IPS-20b (cell line): ENCODE results near the gene SLC25A51.
"Not testable (repeated sequence)": the region's sequence is repeated elsewhere in the genome, so short reads cannot be mapped to it uniquely, and the experiment has no call there.

Experiments used
- H3K27ac ChIP-seq: one replicate; pipeline ENCODE4 v1.5.1; 2013; ENCODE audit warnings: low read length
- H3K27me3 ChIP-seq: 2 replicates; pipeline ENCODE4 v1.6.1; 2013; ENCODE audit warnings: mild to moderate bottlenecking, low read length, inconsistent platforms; ENCODE audit not compliant: insufficient read depth
- H3K36me3 ChIP-seq: 2 replicates; pipeline ENCODE4 v1.6.1; 2013; ENCODE audit warnings: low read depth, mild to moderate bottlenecking, inconsistent platforms, low read length, moderate library complexity; ENCODE audit not compliant: insufficient read depth
- H3K4me1 ChIP-seq: 2 replicates; pipeline ENCODE4 v1.6.1; 2013; ENCODE audit warnings: mild to moderate bottlenecking, control low read depth, inconsistent platforms, low read length, moderate library complexity; ENCODE audit not compliant: insufficient read depth
- H3K4me3 ChIP-seq: 2 replicates; pipeline ENCODE4 v1.5.1; 2013; ENCODE audit warnings: mild to moderate bottlenecking, low read length, inconsistent platforms
- H3K9ac ChIP-seq: 2 replicates; pipeline ENCODE4 v1.6.1; 2013; ENCODE audit warnings: low read depth, mild to moderate bottlenecking, inconsistent platforms, low read length, moderate library complexity
- H3K9me3 ChIP-seq: 2 replicates; pipeline ENCODE4 v1.6.1; 2013; ENCODE audit warnings: mild to moderate bottlenecking, low read depth, low read length, inconsistent platforms; ENCODE audit not compliant: insufficient read depth

SLC25A51 gene

DNA sequence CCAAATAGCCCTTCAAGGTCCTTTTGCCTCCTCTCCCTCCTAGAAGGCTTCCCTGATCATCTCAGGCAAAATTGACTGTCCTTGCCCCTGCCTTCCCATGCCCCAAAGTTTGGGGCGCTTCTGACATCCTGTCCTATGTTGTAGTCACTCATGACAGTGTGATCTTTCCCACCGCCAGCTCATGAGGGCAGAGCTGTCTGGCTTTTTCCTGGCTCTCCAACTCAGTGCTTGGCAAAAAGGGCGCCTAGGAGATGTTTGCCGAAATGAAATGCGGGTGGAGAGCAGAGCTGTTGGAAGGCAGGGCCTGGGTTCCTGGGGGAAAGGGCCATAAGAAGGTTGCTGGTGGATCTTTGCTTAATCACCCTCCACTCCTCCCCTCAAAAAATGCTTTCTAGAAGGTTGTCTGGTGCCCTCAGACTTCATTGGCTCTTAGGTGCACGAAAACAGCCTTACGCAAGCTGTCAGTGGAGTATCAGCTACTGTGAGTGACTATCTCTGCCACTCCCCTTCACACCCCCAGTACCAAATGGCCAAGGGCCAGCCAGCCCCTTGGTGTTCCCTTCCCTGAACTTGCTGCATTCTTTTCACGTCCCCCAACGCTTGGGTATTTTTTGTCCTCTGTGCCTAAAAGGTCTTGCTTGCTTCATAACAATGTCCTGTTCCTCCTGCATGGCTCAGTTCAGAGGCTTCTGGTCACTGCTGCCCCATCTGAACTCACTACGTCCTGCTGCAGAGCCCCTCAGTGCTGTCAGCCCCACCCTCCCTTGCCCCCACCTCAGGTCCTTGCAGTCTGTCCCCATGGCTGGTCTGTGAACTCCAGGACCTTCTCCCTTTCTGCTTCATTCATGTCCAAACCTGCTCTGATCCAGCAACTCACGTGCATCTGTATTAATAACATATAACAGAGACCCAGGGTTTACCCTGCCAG lies 2.6 kb upstream of the SLC25A51 start:
- no peak overlapping the region for H3K4me3 ChIP-seq
- H3K36me3 ChIP-seq, result no peaks in the 10 kb centered on the region
- peaks cover 10% of the 10 kb centered on the region; the same call in 1 of the 2 replicates for H3K27me3 ChIP-seq
- no peaks in the 10 kb centered on the region for H3K9me3 ChIP-seq
- no peak overlapping the region for H3K27ac ChIP-seq
- peaks cover 6% of the 10 kb centered on the region for H3K4me1 ChIP-seq
- no peak overlapping the region for H3K9ac ChIP-seq

DNA sequence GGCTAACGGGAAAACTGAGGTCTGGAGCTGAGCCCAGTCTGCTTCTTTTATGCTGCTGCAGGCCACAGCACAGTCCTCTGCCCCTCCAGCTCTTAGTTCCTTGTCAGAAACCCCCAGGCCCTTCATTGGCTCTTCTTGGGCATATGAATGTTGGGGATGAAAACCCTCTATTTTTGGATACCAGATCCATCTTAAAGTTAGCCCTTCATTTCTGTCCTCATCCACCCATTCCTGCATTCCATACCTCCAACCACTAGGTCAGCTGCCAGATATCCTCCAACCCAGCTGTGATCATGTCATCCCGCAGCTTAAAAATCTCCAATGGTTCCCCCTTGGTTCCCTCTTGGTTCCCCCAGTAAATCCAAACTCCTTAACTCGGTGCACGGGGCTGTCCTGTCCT lies 1.8 kb upstream of the SLC25A51 start:
- peaks cover 6% of the 10 kb centered on the region for H3K4me1 ChIP-seq
- no peaks in the 10 kb centered on the region for H3K36me3 ChIP-seq
- no peak overlapping the region for H3K9ac ChIP-seq
- H3K4me3 ChIP-seq, result no peak overlapping the region
- peaks cover 10% of the 10 kb centered on the region; the same call in 1 of the 2 replicates for H3K27me3 ChIP-seq
- H3K9me3 ChIP-seq, result no peaks in the 10 kb centered on the region
- no peak overlapping the region for H3K27ac ChIP-seq

DNA sequence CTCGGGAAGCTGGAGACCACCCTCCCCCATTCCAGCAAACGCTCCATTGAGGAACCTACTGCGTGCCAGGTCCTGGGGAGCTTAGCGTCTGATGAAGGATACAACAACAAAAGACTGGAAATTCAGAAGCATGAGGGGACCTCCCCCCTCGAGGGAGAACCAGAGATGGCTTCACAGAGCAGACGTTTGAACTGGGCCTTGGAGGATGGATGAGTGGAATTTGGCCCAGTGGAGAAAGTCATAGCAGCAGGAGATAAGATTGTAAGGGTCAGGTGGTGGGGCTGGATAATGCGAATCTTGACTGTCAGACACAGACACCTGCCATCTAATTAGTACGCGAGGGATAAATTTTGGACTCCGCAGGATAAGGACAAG lies 1.2 kb upstream of the SLC25A51 start:
- Histone ChIP-seq H3K4me3 (peak overlapping the region; percentile 99; the same call in 1 of the 2 replicates), H3K27me3 (peaks cover 10% of the 10 kb centered on the region; the same call in 1 of the 2 replicates), H3K27ac (no peak overlapping the region), H3K9ac (no peak overlapping the region), H3K9me3 (no peaks in the 10 kb centered on the region), H3K4me1 (peaks cover 6% of the 10 kb centered on the region), H3K36me3 (no peaks in the 10 kb centered on the region)

DNA sequence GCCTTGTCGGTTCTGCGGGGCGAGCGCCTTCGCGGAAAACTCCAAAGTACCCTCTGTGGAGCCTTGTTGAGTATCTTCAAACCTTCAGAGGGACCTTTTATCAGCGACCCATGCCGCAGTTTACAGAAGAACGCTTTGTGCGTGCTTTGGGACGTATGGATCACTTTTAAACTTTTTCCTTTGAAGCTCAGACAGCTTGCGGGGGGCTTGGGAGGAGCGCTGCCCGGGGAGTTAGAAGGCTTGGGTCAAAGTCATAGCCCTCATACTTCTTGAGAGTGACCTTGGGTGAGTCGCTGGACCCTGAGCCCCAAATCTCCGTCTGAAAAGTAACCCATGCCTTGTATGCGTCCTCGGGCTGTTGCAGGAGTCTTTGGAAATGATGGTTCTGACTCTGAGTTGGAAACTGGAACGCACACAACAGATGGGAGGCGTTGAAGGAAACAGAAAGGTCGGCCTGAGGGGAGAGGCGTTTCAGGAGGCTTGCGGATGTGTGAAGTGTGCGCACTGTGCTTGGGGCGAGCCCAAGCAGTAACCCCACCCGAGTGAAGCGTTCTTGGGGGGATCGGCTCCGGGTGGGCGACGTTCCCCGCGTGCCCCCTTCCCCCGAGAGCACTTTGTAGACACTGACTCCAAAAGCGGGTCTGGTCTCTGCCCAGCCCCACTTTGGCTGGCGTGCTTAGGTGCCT lies 661 bp upstream of the SLC25A51 start:
- Histone ChIP-seq H3K4me1 (peaks cover 6% of the 10 kb centered on the region), H3K9me3 (no peaks in the 10 kb centered on the region), H3K4me3 (peak overlapping the region; percentile 99), H3K27me3 (peaks cover 10% of the 10 kb centered on the region; the same call in 1 of the 2 replicates), H3K9ac (peak overlapping the region; percentile 73), H3K27ac (no peak overlapping the region), H3K36me3 (no peaks in the 10 kb centered on the region)

DNA sequence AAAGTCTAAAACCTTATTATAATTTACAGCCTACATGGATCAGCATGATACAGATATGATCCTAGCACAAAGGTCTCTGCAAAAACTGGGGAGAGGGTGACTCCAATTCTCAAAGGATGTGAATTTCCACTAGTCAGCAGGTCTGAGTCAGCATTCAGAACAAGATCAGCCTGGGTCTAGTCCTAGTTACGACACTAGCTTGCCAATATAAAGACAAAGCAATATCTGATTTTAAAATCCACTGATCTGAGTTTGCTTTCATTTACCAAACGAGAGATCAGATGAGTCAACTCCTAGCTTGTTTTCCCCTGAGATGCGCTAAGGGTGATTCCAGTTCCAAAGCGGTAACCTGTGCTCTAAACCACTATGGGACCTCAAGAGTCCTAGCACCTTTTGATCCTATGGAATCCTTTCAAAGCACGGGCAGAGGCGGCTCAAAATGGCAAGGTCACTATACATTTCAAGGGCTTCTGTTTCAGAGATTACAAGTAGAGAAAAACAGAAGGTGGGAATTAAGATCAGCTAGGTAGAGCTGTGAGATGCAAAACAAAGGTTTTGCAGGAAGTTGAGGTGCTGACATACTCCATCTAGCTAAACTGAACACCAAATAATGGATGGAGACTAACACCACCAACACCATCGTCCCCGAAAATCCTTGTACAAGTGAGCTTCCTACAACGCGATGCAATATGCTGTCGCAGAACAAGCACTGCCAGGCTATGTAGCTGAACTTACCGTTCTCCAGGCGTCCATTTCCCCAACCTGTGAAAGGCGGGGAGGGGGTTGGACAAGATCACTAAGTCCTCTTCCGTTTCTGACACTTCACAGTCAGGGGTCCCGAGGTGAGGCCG lies 906 bp downstream of the SLC25A51 start:
- Histone ChIP-seq H3K27ac (no peak overlapping the region), H3K36me3 (peaks cover 9% of the 10 kb centered on the region), H3K27me3 (peaks cover 10% of the 10 kb centered on the region; the same call in 1 of the 2 replicates)

DNA sequence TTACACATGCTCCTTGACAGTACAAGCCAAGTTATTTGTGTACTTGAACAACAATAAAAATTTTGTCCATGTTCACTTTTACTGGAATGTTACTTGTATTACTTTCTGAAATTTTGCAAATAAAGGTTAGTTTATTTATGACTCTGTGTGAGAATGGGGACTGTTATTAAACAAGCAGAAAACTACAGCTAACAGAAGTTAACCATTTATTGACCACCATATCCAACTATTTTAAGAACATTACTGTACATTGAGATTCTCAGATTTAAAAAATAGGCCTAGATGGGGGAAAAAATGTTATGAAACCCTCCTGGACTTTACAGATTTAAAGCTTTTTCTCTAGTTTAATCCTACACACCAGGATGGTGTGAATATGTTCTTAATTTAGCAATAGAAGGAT lies 1.8 kb downstream of the SLC25A51 start:
- Histone ChIP-seq H3K4me1 (peaks cover 6% of the 10 kb centered on the region), H3K4me3 (no peak overlapping the region), H3K9me3 (no peaks in the 10 kb centered on the region), H3K27ac (no peak overlapping the region), H3K9ac (no peak overlapping the region), H3K36me3 (peaks cover 14% of the 10 kb centered on the region), H3K27me3 (peaks cover 10% of the 10 kb centered on the region; the same call in 1 of the 2 replicates)

More for the DNA sequence above, 906 bp downstream of the SLC25A51 start:
- peak overlapping the region; percentile 73; the same call in 1 of the 2 replicates for H3K9ac ChIP-seq
- peaks cover 6% of the 10 kb centered on the region for H3K4me1 ChIP-seq
- H3K4me3 ChIP-seq, result peak overlapping the region; percentile 99
- H3K9me3 ChIP-seq, result no peaks in the 10 kb centered on the region

DNA sequence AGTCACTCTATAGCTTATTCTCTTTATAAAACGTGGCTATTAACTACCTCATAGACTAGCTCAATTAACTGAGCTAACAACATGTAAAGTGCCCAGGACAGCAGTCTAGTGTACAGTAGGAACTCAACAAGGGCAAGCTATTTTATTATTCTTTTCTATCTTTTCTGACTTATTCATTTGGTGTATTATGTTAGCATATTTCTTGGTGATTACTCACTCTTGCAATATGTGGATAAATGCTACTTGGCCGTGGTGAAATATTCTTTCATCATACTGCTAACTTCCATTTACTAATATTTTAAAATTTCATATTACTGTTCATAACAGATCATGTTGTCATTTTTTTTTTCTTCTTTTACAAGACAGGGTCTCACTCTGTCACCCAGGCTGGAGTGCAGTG lies 4.9 kb downstream of the SLC25A51 start:
- Histone ChIP-seq H3K27ac (no peak overlapping the region), H3K36me3 (peaks cover 40% of the 10 kb centered on the region), H3K4me1 (peaks cover 6% of the 10 kb centered on the region), H3K9ac (no peak overlapping the region), H3K27me3 (peaks cover 4% of the 10 kb centered on the region; the same call in 1 of the 2 replicates), H3K9me3 (no peaks in the 10 kb centered on the region), H3K4me3 (no peak overlapping the region)

DNA sequence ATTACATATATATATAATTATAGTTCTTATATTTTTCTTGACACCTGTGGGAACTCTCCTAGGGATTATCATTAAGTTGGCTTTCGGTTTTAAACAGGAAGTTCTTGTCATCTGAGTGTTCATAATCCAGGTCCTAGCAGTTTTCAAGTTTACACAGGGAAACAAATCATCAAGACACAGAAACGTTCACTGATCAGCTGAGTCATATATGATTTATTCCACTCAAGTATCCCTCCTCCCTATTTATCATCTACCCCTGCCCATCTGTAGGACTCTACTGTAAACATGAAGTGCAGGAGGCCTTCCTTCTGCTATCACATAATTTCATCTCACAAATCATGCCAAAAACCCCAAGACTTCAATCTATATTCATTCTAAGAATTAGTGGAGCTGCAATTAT lies 6.3 kb downstream of the SLC25A51 start:
- H3K9ac ChIP-seq, result no peak overlapping the region
- no peak overlapping the region for H3K27ac ChIP-seq
- H3K36me3 ChIP-seq, result peaks cover 52% of the 10 kb centered on the region
- H3K4me1 ChIP-seq, result peaks cover 1% of the 10 kb centered on the region
- no peak overlapping the region for H3K4me3 ChIP-seq
- H3K9me3 ChIP-seq, result no peaks in the 10 kb centered on the region
- peaks cover under 1% of the 10 kb centered on the region; the same call in 1 of the 2 replicates for H3K27me3 ChIP-seq

DNA sequence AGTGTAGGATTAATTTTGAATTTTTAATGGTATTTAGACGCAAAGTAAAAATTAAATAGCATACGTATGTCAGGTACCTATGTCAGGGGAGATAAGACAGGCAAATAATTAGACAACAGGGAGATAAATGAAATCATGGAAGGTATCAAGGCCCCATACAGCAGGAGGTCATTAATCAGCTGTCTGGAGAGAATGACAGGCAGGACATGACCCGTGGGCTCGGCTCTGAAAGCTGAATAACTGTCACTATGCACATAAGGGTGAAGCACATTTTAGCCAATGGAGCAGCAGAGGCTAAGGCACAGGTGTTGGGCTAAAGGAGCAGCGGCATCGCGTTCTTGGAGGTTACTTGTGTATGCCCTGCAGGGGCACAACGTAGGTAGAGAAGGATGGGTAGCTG lies 11.9 kb downstream of the SLC25A51 start:
- Histone ChIP-seq H3K36me3 (peaks cover 41% of the 10 kb centered on the region), H3K4me1 (no peaks in the 10 kb centered on the region), H3K27ac (no peak overlapping the region), H3K9ac (no peak overlapping the region), H3K9me3 (no peaks in the 10 kb centered on the region), H3K4me3 (no peak overlapping the region), H3K27me3 (no peaks in the 10 kb centered on the region)

DNA sequence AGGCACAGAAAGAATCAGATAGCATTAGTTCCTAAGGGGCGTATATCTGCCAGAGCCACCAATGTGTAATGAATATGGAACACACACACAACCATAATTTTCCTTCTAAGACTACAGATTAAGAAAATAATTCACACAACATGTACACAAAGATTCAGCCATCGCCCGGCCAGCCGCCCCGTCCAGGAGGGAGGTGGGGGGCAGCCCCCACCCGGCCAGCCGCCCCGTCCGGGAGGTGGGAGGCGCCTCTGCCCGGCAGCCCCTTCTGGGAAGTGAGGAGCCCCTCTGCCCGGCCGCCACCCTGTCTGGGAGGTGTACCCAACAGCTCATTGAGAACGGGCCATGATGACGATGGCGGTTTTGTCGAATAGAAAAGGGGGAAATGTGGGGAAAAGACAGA lies 12.9 kb downstream of the SLC25A51 start:
- not testable (repeated sequence) for H3K4me1 ChIP-seq, H3K27ac ChIP-seq, H3K27me3 ChIP-seq, H3K9me3 ChIP-seq, H3K4me3 ChIP-seq, H3K9ac ChIP-seq
- H3K36me3 ChIP-seq, result peaks cover 32% of the 10 kb centered on the region

DNA sequence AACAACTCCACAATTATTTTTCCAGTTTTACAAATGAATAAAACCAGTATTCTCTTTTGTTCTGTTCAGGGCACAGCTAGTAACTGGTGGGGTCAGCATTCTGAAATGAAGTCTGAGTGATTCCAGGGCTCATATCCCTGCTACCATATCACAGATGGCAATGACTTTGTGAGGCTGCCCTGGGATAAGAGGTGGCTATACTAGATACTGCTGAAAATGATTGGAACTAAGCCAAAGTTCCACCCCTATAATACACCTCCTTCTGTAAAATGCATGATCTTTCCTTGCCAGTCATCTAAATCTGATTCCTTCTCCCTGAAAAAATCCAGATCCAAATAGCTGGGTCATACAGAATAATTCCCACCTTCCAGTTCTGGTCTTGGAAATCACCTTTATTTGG lies 14.4 kb downstream of the SLC25A51 start:
- H3K4me3 ChIP-seq, result no peak overlapping the region
- H3K36me3 ChIP-seq, result peaks cover 18% of the 10 kb centered on the region; the same call in 1 of the 2 replicates
- no peak overlapping the region for H3K27ac ChIP-seq
- no peak overlapping the region for H3K9ac ChIP-seq
- H3K4me1 ChIP-seq, result no peaks in the 10 kb centered on the region
- H3K27me3 ChIP-seq, result no peaks in the 10 kb centered on the region
- no peaks in the 10 kb centered on the region for H3K9me3 ChIP-seq
